ENCODE data around the gene GLG1. TPM values are rescaled to one million over a fixed set of nuclear protein-coding genes. Genes with fewer than 3 reads are reported as not detected.
"Not testable (repeated sequence)": the region's sequence is repeated elsewhere in the genome, so short reads cannot be mapped to it uniquely, and the experiment has no call there.

The GLG1 gene
- total RNA-seq, 1 donor from 2014 or later, result 108 TPM

- TF ChIP-seq, protein P1, sequence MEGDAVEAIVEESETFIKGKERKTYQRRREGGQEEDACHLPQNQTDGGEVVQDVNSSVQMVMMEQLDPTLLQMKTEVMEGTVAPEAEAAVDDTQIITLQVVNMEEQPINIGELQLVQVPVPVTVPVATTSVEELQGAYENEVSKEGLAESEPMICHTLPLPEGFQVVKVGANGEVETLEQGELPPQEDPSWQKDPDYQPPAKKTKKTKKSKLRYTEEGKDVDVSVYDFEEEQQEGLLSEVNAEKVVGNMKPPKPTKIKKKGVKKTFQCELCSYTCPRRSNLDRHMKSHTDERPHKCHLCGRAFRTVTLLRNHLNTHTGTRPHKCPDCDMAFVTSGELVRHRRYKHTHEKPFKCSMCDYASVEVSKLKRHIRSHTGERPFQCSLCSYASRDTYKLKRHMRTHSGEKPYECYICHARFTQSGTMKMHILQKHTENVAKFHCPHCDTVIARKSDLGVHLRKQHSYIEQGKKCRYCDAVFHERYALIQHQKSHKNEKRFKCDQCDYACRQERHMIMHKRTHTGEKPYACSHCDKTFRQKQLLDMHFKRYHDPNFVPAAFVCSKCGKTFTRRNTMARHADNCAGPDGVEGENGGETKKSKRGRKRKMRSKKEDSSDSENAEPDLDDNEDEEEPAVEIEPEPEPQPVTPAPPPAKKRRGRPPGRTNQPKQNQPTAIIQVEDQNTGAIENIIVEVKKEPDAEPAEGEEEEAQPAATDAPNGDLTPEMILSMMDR (IDR thresholded peaks at IDR 0.05; ENCODE audit: insufficient read depth, low read length, poor library complexity, severe bottlenecking), result no peak
- no peaks in the 10 kb centered on the region for H3K36me3 ChIP-seq (ENCODE audit: control insufficient read depth, insufficient read depth, low read length)
- H3K27me3 ChIP-seq (ENCODE audit: control insufficient read depth, insufficient read depth, low read length), result no peaks in the 10 kb centered on the region
- no peak overlapping the region for H3K4me3 ChIP-seq (ENCODE audit: low read depth, low read length)
- peak; percentile 56 for DNase-seq (ENCODE audit: low read depth)
These were observed 157.9 kb downstream of the GLG1 start for GRCh38 chr16:74448990-74449389.

GRCh38 chr16:74447578-74447977, 159.3 kb downstream of the GLG1 start:
- no peak for DNase-seq (ENCODE audit: low read depth)
- no peak overlapping the region for H3K4me3 ChIP-seq (ENCODE audit: low read depth, low read length)
- no peaks in the 10 kb centered on the region for H3K27me3 ChIP-seq (ENCODE audit: control insufficient read depth, insufficient read depth, low read length)
- no peaks in the 10 kb centered on the region for H3K36me3 ChIP-seq (ENCODE audit: control insufficient read depth, insufficient read depth, low read length)
- TF ChIP-seq, protein P1 (IDR thresholded peaks at IDR 0.05; ENCODE audit: insufficient read depth, low read length, poor library complexity, severe bottlenecking), result no peak

- Histone ChIP-seq H3K27me3 (ENCODE audit: control insufficient read depth, insufficient read depth, low read length) (no peaks in the 10 kb centered on the region), H3K4me3 (ENCODE audit: low read depth, low read length) (no peak overlapping the region), H3K36me3 (ENCODE audit: control insufficient read depth, insufficient read depth, low read length) (no peaks in the 10 kb centered on the region)
- DNase-seq (ENCODE audit: low read depth), result no peak
- TF ChIP-seq, protein P1 (IDR thresholded peaks at IDR 0.05; ENCODE audit: insufficient read depth, low read length, poor library complexity, severe bottlenecking), result no peak
These were observed 160.0 kb downstream of the GLG1 start for GRCh38 chr16:74446866-74447265.

GRCh38 chr16:74443624-74444346, 163.1 kb downstream of the GLG1 start:
- DNase-seq (ENCODE audit: low read depth); H3K27me3 ChIP-seq (ENCODE audit: control insufficient read depth, insufficient read depth, low read length); H3K4me3 ChIP-seq (ENCODE audit: low read depth, low read length); H3K36me3 ChIP-seq (ENCODE audit: control insufficient read depth, insufficient read depth, low read length): not testable (repeated sequence)

DNA sequence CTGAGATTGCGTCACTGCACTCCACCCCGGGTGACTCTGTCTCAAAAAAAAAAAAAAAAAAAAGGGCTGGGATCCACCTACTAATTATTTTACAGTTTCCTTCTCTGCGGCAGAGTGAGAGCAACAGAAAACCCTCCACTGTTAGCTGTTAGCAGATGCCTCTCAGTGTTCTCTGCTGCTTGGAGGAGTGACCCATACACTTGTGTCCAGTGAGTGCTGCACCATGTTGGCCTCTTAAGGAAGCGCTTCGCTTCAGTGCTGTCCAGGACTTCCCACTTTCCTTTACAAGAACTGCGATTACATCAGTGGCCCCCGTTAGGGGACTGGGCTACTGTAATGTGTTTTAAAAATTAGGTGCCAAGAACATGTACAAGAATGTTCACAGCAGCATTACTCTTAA, 167.2 kb downstream of the GLG1 start:
- Histone ChIP-seq H3K4me3 (ENCODE audit: low read depth, low read length) (no peak overlapping the region), H3K36me3 (ENCODE audit: control insufficient read depth, insufficient read depth, low read length) (no peaks in the 10 kb centered on the region), H3K27me3 (ENCODE audit: control insufficient read depth, insufficient read depth, low read length) (no peaks in the 10 kb centered on the region)
- DNase-seq (ENCODE audit: low read depth), result no peak
- TF ChIP-seq, protein P1 (IDR thresholded peaks at IDR 0.05; ENCODE audit: insufficient read depth, low read length, poor library complexity, severe bottlenecking), result no peak

- H3K4me3 ChIP-seq (ENCODE audit: low read depth, low read length), result no peak overlapping the region
- DNase-seq (ENCODE audit: low read depth), result no peak
- TF ChIP-seq, protein P1 (IDR thresholded peaks at IDR 0.05; ENCODE audit: insufficient read depth, low read length, poor library complexity, severe bottlenecking), result no peak
- H3K36me3 ChIP-seq (ENCODE audit: control insufficient read depth, insufficient read depth, low read length), result no peaks in the 10 kb centered on the region
- no peaks in the 10 kb centered on the region for H3K27me3 ChIP-seq (ENCODE audit: control insufficient read depth, insufficient read depth, low read length)
These were observed 168.4 kb downstream of the GLG1 start for GRCh38 chr16:74438492-74438979.
